HG02973 (cell line): Measurements from ENCODE around the gene GRIA1.
A peak's percentile ranks its signal among the peaks of the same experiment; 100 is the strongest.

Experiments used
- ATAC-seq: cut with Tn5 transposase; IDR thresholded peaks from one replicate; pipeline ENCODE4 v1.9.1; 2021; ENCODE audit warnings: moderate library complexity; ENCODE audit not compliant: unreplicated experiment

GRIA1 gene

DNA sequence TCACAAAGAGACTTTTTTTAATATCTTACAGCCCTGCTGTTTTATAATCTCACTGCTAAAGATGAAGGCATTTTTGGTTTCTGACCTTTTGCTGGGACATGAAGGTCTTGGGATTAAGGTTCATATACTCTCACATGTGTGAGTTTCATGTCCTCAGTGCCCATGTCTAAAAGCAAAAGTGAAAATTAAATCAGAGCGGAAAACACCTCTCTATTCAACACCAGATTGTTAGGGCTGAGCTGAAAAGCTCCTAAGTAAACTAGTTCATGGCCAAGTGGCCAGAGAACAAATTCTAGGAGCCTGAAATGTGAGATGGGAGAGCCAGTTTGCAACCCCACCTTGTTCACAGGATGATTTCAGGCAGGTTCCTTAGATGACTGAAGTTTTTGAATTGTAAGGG, 110.9 kb downstream of the GRIA1 start:
- peak; percentile 74 for ATAC-seq

DNA sequence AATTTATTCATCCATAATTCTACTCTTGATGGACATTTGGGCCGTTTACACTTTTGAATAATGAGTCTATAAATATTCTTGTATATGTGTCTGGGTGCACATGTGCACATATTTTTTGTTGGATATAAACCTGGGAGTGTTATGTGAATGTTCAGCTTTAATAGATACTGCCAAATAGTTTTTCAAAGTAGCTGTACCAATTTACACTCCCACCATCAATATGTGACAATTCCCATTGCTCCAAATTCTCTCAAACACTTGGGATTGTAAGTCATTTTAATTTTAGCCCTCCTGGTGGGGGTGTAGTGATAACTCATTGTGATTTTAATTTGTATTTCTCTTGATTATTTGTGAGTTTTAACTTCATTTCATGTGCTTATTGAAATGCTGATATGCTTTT, 114.9 kb downstream of the GRIA1 start:
- no peak for ATAC-seq

- ATAC-seq = no peak
These were observed 119.5 kb downstream of the GRIA1 start for GRCh38 chr5:153610009-153610408.

DNA sequence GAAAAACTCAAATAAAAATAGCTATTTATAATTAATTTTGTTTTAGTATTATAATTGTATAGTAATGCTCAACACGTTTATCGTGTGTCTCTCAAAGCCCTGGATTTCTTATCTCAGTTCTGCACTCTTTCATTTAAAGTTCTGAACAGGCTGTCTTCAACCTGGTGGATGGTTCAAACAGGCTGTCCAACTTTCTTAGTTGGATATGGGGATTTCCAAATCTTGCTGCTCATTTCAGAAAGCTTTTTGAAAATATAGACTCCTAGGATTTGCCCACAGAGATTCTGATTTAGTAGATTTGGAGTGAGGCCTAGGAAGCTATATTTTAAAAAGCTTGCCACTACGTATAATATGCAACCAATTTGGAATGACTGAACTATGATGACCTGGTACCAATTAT, 120.3 kb downstream of the GRIA1 start:
- no peak for ATAC-seq

- no peak for ATAC-seq
These were observed 122.7 kb downstream of the GRIA1 start for GRCh38 chr5:153613144-153613543.

- no peak for ATAC-seq
These were observed 123.2 kb downstream of the GRIA1 start for GRCh38 chr5:153613672-153614071.

- no peak for ATAC-seq
These were observed 126.7 kb downstream of the GRIA1 start for GRCh38 chr5:153617190-153617589.

DNA sequence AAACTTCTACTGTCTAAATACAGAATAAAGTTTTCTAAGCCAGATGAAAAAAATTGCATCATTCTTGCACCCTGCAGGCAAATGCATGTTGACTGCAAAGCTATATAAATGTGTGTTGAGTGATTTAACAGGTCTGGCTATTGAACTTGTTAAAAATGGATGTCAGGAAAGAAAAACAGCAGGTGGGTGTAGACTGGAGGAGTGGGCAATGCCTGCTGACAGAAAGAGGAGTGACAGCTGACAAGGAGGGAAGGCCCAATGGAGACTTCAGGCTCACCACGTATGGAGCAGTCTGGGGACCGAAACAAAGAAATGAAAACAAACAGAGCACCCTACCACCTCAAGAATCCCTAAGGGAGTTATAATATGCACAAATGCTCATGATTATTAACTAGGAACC, 127.8 kb downstream of the GRIA1 start:
- ATAC-seq = no peak

- no peak for ATAC-seq
These were observed 128.4 kb downstream of the GRIA1 start for GRCh38 chr5:153618867-153619266.

DNA sequence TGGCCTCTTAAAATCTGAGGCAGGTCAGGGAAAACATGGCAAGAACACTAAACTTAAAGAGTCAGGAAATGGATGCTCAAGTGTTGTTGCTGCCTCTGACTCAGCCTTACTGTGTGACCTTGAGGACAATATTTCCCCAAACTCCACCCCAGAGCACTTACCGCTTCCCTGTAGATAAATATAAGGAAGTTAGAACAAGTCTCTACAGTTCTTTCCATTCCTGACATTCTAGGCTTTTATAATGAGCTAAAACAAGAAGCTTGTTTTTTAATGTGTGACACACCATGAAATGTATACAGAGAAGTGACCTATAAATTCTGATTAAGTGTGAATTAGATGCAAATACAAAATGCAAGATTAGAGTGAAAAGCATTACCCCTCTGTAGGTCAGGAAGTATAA, 129.3 kb downstream of the GRIA1 start:
- ATAC-seq = no peak

DNA sequence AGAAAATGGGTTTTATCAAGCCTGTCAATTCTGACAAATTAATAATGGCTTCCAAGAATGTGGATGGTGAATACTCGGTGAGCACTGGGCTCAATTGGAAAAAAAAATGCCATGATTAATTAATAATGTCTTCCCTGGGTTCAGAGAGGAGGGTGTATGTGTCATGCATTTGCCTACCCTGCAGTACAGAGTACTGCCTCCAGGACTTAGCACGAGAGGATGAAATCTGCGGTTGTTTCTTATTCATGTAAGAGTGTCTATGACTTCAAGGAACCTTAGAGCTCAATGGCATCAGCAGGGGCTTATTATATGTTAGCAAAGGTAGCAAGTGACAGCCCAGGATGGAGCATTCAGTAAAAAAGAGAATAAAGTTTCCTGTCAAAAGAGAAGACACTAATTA, 132.7 kb downstream of the GRIA1 start:
- no peak for ATAC-seq

GRCh38 chr5:153623751-153624450, 133.4 kb downstream of the GRIA1 start:
- ATAC-seq = no peak

DNA sequence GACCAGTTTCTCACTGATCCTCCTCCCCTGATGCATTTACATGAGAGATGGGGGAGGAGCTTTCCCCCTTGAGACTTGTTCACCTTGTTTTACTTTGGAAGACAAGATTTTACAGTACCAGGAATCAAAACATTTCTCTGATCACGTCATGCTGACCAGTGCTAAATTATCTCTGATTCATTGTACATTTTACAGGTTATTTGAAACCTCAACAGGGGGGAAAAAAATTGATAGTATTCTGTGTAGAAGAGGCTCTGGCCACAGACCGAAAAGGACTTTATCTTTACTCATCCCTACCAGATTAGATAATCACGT, 133.9 kb downstream of the GRIA1 start:
- no peak for ATAC-seq

GRCh38 chr5:153625826-153626354, 135.4 kb downstream of the GRIA1 start:
- ATAC-seq = no peak

DNA sequence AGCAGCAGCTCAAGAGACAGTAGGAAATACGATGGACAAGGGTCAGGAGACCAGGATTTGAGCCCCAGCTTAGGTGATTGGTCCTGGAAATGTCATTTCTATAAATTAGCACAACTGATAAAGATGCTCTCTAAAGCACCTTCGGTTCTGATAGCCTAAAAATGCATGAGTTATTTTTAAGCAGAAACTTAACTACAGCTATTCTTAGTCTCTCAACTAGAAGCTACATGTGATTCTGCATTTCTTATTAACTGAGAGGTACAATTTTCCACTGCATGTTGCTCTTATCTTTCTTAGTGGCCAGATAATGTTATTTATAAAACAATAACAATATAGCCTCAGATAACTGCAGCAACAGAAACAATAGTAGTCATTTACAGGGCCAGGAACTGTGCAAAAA, 136.4 kb downstream of the GRIA1 start:
- no peak for ATAC-seq

GRCh38 chr5:153629027-153629895, 138.8 kb downstream of the GRIA1 start:
- ATAC-seq = no peak

- ATAC-seq = no peak
These were observed 140.1 kb downstream of the GRIA1 start for GRCh38 chr5:153630546-153630945.

DNA sequence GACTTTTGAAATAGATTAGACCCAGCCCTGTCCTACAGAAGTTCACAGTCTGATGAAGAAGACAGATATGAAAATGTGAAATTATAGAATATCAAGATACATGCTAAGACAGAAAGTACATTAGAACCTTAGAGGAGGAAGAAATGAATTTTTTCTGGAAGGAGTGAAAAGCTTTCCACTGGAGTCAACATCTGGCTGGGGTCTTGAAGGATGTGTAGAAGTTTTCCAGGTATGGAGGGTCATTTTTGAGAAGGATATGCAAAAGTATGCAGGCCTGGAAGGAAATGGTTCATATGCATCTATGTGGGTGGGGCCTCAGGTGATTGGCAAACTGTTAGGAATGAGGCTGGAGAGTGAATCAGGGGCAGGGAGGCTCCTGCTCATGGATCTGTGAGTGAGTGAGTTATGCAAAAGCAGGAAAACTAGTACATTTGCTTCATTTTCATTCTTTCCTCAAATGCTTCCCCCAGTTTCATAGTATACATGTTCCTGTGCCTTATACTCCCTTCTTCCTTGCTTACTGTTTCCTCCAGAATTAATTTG, 142.3 kb downstream of the GRIA1 start:
- no peak for ATAC-seq

DNA sequence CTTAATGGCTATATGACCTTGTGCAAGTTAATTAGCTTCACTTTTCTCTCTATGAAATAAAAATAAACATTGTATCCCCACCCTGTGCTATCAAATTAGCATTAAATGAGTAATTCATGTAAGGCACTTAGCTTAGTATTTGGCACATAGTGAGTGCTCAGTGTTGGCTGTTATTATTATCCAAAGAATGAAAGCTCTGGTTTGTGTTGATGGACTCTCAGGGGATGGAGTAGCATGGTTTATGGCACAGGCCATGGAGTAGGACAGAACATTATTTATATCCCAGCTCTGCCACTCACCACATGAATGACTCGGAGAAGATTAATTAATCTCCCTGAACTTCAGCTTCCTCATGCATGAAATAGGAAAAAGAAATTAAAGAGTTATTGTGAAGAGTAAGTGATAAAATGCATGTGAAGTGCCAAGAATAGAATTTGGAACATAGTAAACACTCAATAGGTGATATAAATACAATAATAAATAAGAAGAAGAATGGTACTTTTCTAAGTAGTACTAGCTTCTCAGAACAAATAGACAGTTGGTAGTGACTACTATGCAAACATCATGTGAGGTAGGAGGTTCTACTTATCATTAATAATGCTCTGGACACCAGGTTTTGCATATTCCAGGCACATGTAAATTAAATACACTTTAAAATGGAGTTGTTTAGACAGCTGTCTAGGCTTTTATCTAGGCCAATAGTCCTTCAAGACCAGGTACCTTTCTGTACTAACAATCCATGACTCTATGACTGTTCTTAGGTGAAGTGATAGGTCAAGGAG, 146.4 kb downstream of the GRIA1 start:
- no peak for ATAC-seq

DNA sequence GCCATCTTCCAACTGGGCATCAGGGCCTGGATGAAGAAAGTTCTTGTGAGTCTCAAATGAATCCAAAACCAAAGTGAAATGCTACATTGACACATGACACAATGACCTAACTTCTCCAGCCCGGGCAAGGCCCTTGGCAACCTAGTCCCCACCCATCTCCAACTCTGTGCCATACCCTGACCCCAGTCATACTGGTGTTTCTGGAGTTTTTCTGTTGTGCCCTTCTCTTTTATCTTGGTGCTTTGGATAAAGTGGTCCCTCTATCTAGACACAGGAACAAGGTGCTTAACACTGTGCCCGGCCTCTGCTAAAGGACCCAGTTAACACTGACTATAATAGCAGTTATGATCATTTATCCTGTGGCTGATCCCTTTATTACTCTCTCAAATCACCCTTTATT, 149.8 kb downstream of the GRIA1 start:
- ATAC-seq = no peak

GRCh38 chr5:153641183-153641688, 150.8 kb downstream of the GRIA1 start:
- ATAC-seq = no peak
